Keratinocyte (primary cell): Measurements from ENCODE around the gene AFAP1L2. TPM values are rescaled to one million over a fixed set of nuclear protein-coding genes. Genes with fewer than 3 reads are reported as not detected.

Experiments used
- DNase-seq: peaks from one replicate; pipeline ENCODE4 v3.0.0-alpha.2; 2011; ENCODE audit warnings: low read depth, missing footprints, low spot score
- FAIRE-seq: peaks from 2 replicates; lab custom pipeline; 2011; peaks lifted over from hg19 to GRCh38; lab: Jason Lieb, UNC
- H2AFZ ChIP-seq: 2 replicates; pipeline ENCODE4 v1.6.0; 2012; ENCODE audit warnings: low read length, control low read depth, inconsistent platforms; ENCODE audit not compliant: control insufficient read depth
- H3K27ac ChIP-seq: 2 replicates; pipeline ENCODE4 v1.5.1; 2011; ENCODE audit warnings: low read length; ENCODE audit not compliant: control insufficient read depth, insufficient read depth
- H3K27me3 ChIP-seq: 3 replicates; pipeline ENCODE4 v1.6.0; 2011; ENCODE audit warnings: low read length; ENCODE audit not compliant: control insufficient read depth, insufficient read depth; ENCODE audit errors: extremely low read depth
- H3K36me3 ChIP-seq, 2 experiments: 2 replicates in 1 of 2; 3 replicates in 1 of 2; pipeline ENCODE4 v1.5.1; 2011; ENCODE audit warnings: low read length in 2 of 2, mild to moderate bottlenecking in 1 of 2; ENCODE audit not compliant: control insufficient read depth in 2 of 2, insufficient read depth in 2 of 2; ENCODE audit errors: extremely low read depth in 1 of 2
- H3K4me1 ChIP-seq: 3 replicates; pipeline ENCODE4 v1.5.1; 2011; ENCODE audit warnings: low read length; ENCODE audit not compliant: control insufficient read depth, insufficient read depth; ENCODE audit errors: extremely low read depth
- H3K4me2 ChIP-seq: 3 replicates; pipeline ENCODE4 v1.6.0; 2011; ENCODE audit warnings: low read depth, low read length; ENCODE audit not compliant: control insufficient read depth, insufficient read depth; ENCODE audit errors: extremely low read depth
- H3K4me3 ChIP-seq, 3 experiments: fragments of 200-600 bp in 1 of 3; sonication (generic) in 1 of 3; 2 replicates in 2 of 3; 3 replicates in 1 of 3; pipeline ENCODE4 v1.5.1; 2011 to 2016; ENCODE audit warnings: low read length in 3 of 3, mild to moderate bottlenecking in 3 of 3, control low read depth in 2 of 3, inconsistent platforms in 1 of 3, low read depth in 1 of 3, mixed read lengths in 1 of 3, mixed run types in 1 of 3, moderate library complexity in 1 of 3; ENCODE audit not compliant: control insufficient read depth in 2 of 3, insufficient read depth in 2 of 3; ENCODE audit errors: extremely low read depth in 1 of 3
- H3K79me2 ChIP-seq: 2 replicates; pipeline ENCODE4 v1.6.0; 2012; ENCODE audit warnings: low read length; ENCODE audit not compliant: control insufficient read depth, insufficient read depth
- H3K9ac ChIP-seq: 3 replicates; pipeline ENCODE4 v1.6.0; 2011; ENCODE audit warnings: low read length; ENCODE audit not compliant: control insufficient read depth, insufficient read depth; ENCODE audit errors: extremely low read depth
- H3K9me1 ChIP-seq: 3 replicates; pipeline ENCODE4 v1.6.0; 2011; ENCODE audit warnings: low read length; ENCODE audit not compliant: control insufficient read depth, insufficient read depth; ENCODE audit errors: extremely low read depth
- H3K9me3 ChIP-seq: 2 replicates; pipeline ENCODE4 v1.5.1; 2012; ENCODE audit warnings: low read depth, low read length; ENCODE audit not compliant: control insufficient read depth
- H4K20me1 ChIP-seq: 3 replicates; pipeline ENCODE4 v1.6.0; 2011; ENCODE audit warnings: low read length; ENCODE audit not compliant: control insufficient read depth, insufficient read depth; ENCODE audit errors: extremely low read depth
- EZH2 ChIP-seq: IDR thresholded peaks from one replicate; pipeline ENCODE4 v1.6.1; 2012; ENCODE audit warnings: inconsistent platforms, mild to moderate bottlenecking, low read length, moderate library complexity
- dilution Hi-C: fragments of 300-500 bp; cut with MboI; formaldehyde crosslinking; loops from one replicate; pipeline ENCODE4 v1.7.0; 2020; ENCODE audit warnings: low sequenced_read_pairs; ENCODE audit not compliant: extremely low pct_ligation_motif_present
- polyA plus RNA-seq, 5 experiments: library from polyadenylated mRNA; depleted of rRNA in 3 of 5; stranded (reverse) in 3 of 5; stranded (forward) in 1 of 5; unstranded in 1 of 5; fragments of >200 nt; gene quantifications; 1 replicate in 1 of 5; 2 replicates in 3 of 5; 3 replicates in 1 of 5; pipeline versions ENCODE4 v1.2.1 to v1.2.3, GENCODE V29; 2011 to 2012; ENCODE audit warnings: missing spikeins in 2 of 5, low read depth in 1 of 5, low replicate concordance in 1 of 5
- TF ChIP-seq, protein P1 (sequence below), 3 experiments: IDR thresholded peaks in 1 of 3; conservative IDR thresholded peaks in 1 of 3; optimal IDR thresholded peaks in 1 of 3; 2 replicates in 2 of 3; 3 replicates in 1 of 3; pipeline versions ENCODE3 to v1.5.1; 2011; ENCODE audit warnings: low read length in 3 of 3, mild to moderate bottlenecking in 3 of 3, moderate library complexity in 2 of 3, control low read depth in 1 of 3, inconsistent platforms in 1 of 3; ENCODE audit not compliant: insufficient read depth in 2 of 3; ENCODE audit errors: extremely low read depth in 1 of 3

AFAP1L2 gene
- polyA plus RNA-seq, 1 donor (not counting 4 experiments of a cell fraction or from before 2014, with no cell fraction given): 40.4 TPM

DNA sequence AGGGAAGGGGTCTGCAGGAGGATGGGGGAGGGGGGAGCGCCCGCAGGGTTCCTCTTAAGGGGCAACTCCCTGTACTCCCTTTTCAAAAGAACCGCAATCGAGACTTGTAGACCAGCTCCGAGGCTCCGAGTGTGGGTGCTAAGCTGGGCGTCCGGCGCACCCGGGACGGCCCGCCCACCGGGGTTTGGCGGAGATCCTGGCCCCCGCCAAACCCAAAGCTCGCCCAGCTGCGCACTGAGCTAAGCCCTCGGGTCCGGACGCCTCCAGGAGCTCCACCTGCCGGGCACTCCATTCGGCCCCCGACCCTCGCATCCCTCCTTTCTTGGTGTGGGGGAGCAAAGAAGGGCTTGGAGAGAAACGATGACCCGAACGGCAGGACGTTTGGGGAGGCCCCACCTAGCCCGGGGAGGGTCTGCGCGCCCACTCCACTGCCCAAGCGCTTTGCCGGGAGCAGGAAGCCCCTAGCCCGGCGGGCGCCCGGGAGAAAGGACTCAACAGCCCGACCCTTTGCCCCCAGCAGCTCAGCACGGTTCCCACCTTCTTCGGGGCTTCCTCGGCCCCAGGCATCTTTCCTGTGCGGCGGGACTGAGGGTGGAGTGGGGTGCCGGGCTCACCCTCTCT, 651 bp downstream of the AFAP1L2 start:
- H2AFZ ChIP-seq: peak overlapping the region; percentile 32
- H3K9me3 ChIP-seq: no peaks in the 10 kb centered on the region
- H3K9ac ChIP-seq: peak overlapping the region; percentile 83
- no peaks in the 10 kb centered on the region for H3K27me3 ChIP-seq
- peak overlapping the region; percentile 83 for H3K27ac ChIP-seq
- dilution Hi-C loops: no loop called here
- DNase-seq (no peak), FAIRE-seq (no peak)
- H3K36me3 ChIP-seq: peaks cover 4 to 5% of the 10 kb centered on the region in 2 experiments
- no peaks in the 10 kb centered on the region for H3K9me1 ChIP-seq
- peak overlapping the region; percentile 98 for H3K4me2 ChIP-seq
- peaks cover 43% of the 10 kb centered on the region for H3K4me1 ChIP-seq
- peaks cover 54% of the 10 kb centered on the region for H3K79me2 ChIP-seq
- TF ChIP-seq, protein P1, sequence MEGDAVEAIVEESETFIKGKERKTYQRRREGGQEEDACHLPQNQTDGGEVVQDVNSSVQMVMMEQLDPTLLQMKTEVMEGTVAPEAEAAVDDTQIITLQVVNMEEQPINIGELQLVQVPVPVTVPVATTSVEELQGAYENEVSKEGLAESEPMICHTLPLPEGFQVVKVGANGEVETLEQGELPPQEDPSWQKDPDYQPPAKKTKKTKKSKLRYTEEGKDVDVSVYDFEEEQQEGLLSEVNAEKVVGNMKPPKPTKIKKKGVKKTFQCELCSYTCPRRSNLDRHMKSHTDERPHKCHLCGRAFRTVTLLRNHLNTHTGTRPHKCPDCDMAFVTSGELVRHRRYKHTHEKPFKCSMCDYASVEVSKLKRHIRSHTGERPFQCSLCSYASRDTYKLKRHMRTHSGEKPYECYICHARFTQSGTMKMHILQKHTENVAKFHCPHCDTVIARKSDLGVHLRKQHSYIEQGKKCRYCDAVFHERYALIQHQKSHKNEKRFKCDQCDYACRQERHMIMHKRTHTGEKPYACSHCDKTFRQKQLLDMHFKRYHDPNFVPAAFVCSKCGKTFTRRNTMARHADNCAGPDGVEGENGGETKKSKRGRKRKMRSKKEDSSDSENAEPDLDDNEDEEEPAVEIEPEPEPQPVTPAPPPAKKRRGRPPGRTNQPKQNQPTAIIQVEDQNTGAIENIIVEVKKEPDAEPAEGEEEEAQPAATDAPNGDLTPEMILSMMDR (optimal IDR thresholded peaks at IDR 0.05 in 1 of 3, IDR thresholded peaks at IDR 0.05 in 1 of 3, conservative IDR thresholded peaks at IDR 0.05 in 1 of 3; ENCODE audit: extremely low read depth in 1 of 3, insufficient read depth in 2 of 3, low read length in 3 of 3): peak; percentile 27 to 48 (median 38)
- TF ChIP-seq EZH2: no peak
- H4K20me1 ChIP-seq: no peaks in the 10 kb centered on the region
- H3K4me3 ChIP-seq: peak overlapping the region; percentile 76 to 96 (median 92)

DNA sequence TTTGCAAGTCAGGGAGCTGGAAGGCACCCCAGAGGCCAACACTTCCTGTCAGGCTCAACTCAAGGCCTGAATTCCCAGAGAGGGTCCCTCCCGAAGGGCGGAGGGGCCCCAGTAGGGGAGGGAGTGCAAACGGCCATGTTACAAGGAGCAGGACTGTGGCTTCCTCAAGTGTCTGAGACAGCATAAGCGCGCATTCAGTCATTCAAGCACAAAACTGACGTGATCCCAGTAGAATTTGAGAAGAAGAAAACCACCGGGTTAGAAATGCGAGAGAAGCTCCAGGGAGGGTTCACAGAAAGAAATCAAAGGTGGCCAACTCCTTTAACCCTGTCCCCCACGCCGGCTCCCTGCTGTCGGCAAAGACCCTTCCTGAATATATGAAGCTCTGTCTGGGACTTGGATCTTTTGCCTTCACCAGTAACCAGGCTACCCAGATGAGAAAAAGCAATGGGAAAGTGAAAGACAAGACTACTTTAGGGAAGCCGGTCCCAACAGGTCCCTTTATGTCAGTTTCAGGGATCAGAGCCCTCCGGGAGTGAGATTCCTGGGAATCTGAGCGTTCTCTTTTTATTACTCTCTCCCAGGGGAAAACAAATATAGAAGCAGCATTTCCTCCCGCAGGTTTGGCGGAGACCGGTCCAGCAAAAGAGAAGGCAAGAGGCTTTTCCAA, 1.3 kb downstream of the AFAP1L2 start:
- H3K4me1 ChIP-seq: peaks cover 37% of the 10 kb centered on the region
- DNase-seq (no peak), FAIRE-seq (peak; percentile 79)
- no peak for TF ChIP-seq EZH2
- TF ChIP-seq, protein P1 (optimal IDR thresholded peaks at IDR 0.05 in 1 of 3, IDR thresholded peaks at IDR 0.05 in 1 of 3, conservative IDR thresholded peaks at IDR 0.05 in 1 of 3; ENCODE audit: extremely low read depth in 1 of 3, insufficient read depth in 2 of 3, low read length in 3 of 3): no peak
- peak overlapping the region; percentile 83 for H3K27ac ChIP-seq
- H3K4me3 ChIP-seq: peak overlapping the region; percentile 76 to 96 (median 92)
- H3K36me3 ChIP-seq: peaks cover 4 to 5% of the 10 kb centered on the region in 2 experiments
- H4K20me1 ChIP-seq: no peaks in the 10 kb centered on the region
- H3K9ac ChIP-seq: peak overlapping the region; percentile 83
- peak overlapping the region; percentile 32 for H2AFZ ChIP-seq
- H3K9me3 ChIP-seq: no peaks in the 10 kb centered on the region
- dilution Hi-C loops: no loop called here
- H3K4me2 ChIP-seq: peak overlapping the region; percentile 98
- H3K9me1 ChIP-seq: no peaks in the 10 kb centered on the region
- peaks cover 60% of the 10 kb centered on the region for H3K79me2 ChIP-seq
- H3K27me3 ChIP-seq: no peaks in the 10 kb centered on the region
